ENCODE measurements around the gene CELF2.

CELF2 gene

GRCh38 chr10:11311027-11311426 lies 293.4 kb downstream of the CELF2 start:
- DNase-seq: no peak

GRCh38 chr10:11313463-11313862 lies 295.8 kb downstream of the CELF2 start:
- DNase-seq: no peak

DNA sequence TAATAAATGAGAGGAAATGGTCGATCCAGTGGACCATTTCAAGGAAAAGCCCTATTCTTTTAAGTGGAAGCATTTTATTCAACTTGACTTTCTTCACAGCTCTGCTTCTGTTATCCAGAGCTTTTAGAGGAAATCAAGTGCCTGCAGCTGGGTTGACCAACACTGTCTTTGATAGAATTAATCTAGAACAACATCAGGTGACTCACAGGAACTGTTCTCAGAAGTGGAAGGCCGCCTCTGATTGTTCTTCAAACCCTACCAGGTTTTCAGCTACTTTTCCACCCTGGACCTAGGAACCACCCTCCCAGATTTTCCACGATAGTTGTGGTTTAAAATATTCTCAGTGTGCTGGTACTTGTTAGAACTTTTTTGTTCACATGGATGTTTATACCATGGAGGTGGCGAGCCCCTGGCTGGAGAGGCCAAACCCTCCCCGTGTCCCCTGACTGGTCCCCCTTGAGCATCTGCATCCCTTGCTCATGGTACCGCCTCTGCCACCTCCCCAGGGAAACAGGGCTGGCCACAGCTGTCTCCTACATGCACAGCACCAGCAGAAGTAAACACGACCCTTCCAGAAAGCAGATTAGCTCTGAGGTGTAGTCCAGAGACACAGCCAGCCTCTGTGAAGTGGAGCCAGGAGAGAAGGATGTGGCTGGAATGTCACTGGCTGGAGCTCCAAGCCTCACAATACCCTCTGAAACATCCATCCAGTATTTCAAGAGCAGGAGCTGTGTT lies 300.4 kb downstream of the CELF2 start:
- no peak for DNase-seq

- DNase-seq: no peak
Observed at GRCh38 chr10:11318826-11319598, 301.3 kb downstream of the CELF2 start.

- no peak for DNase-seq
Observed at GRCh38 chr10:11319990-11320602, 302.4 kb downstream of the CELF2 start.

- no peak for DNase-seq
Observed at GRCh38 chr10:11320809-11321520, 303.3 kb downstream of the CELF2 start.

- no peak for DNase-seq
Observed at GRCh38 chr10:11322698-11323097, 305.0 kb downstream of the CELF2 start.

- no peak for DNase-seq
Observed at GRCh38 chr10:11324761-11325321, 307.2 kb downstream of the CELF2 start.

DNA sequence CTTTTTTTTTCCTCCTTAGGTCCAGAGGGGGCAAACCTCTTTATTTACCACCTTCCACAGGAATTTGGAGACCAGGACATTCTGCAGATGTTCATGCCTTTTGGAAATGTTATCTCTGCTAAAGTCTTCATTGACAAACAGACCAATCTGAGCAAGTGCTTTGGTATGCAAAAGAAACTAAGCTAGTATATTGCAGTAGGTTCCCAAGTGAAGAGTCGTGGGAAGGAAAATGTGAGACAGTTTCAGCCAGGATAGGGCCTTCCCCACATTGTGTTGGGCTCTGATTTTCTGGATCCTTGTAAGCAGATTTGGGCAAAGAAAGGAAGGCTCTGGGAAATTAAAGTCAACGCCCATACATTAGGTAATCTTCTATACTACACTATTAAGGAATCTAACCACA lies 308.1 kb downstream of the CELF2 start:
- DNase-seq: no peak

GRCh38 chr10:11326241-11326640 lies 308.6 kb downstream of the CELF2 start:
- no peak for DNase-seq

GRCh38 chr10:11326913-11327616 lies 309.4 kb downstream of the CELF2 start:
- no peak for DNase-seq

- no peak for DNase-seq
Observed at GRCh38 chr10:11328264-11329061, 310.8 kb downstream of the CELF2 start.

DNA sequence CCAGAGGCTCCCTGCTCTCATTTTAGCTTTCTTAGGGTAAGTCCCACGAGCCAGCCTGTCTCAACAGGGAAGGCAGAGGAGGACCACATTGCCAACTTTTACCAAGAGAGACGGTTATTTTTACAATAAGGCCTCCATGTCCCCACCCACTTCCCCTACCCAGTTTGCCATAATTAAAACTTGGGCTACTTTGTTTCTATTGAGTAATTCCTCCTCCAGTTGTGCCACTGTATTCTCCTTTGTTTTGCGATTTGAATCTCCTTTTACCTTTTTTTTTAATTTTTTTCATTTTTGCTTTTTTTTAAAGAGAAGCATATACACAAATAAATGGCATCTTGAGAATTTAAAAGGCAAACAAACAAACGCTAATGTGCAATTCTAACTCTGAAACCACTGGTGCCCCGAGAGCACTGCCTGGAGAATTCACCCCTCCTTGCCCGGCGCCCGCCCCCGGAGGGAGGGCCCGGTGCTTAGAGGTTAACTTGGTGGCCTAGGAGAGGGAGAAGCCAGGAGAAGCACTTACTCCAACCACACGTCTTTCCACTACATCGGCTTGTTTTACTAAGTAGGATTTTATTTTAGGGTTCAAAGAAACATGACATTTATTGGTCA lies 311.5 kb downstream of the CELF2 start:
- no peak for DNase-seq

- DNase-seq: no peak
Observed at GRCh38 chr10:11330383-11331045, 312.8 kb downstream of the CELF2 start.

GRCh38 chr10:11331046-11331577 lies 313.4 kb downstream of the CELF2 start:
- no peak for DNase-seq

GRCh38 chr10:11331726-11332125 lies 314.1 kb downstream of the CELF2 start:
- DNase-seq: no peak

DNA sequence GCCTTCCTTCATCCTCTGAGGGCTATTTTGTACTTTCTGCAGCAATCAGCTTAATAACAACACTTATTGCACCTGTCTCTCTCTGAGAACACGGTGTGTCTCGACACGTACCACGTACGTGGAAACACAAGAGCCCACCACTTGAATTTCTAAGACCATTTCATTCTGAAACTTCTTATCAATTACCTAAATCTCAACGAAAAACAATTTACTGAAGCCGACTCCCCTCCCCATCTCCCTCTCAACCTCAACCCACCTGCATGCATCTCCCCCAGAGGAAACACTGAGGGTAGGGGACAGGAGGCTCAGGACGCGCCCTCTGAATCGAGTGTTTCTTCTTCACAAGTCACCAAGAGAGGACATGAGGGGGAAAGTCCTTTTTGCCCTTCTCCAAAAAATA lies 315.2 kb downstream of the CELF2 start:
- DNase-seq: no peak

- DNase-seq: no peak
Observed at GRCh38 chr10:11334436-11334835, 316.8 kb downstream of the CELF2 start.

DNA sequence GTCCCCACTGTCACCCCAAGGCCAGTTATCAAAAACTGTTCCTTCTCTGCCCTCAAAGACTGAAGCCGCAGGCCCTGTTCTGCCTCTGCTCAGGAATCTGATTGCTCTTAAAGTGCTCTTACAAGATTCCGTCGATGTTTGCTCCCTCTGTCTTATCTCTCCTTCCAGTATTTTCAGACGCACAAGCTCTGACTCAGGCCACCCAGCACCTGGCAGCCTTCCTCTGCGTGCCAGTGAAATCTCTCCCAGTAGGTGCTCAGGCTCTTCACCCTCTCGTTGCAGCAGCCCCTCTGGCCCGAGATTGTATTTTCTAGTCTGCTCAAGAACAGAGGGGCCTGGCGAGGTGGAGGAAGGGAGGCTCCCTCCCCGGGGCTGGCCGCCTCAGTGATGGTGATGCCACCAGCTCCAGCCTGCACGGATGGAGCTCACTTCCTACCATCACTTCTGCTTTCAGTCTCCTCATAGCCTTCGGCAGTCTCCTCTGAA lies 317.5 kb downstream of the CELF2 start:
- no peak for DNase-seq

GRCh38 chr10:11335881-11336430 lies 318.3 kb downstream of the CELF2 start:
- no peak for DNase-seq

Measured in DMS153 (cell line).